GM12891 (cell line): ENCODE measurements around the gene LAPTM5.

Source experiments
- PAX5 ChIP-seq: IDR thresholded peaks from 2 replicates; pipeline ENCODE4 v1.6.1; 2011; ENCODE audit warnings: low read length, moderate library complexity, mild to moderate bottlenecking; ENCODE audit not compliant: insufficient read depth, severe bottlenecking
- POLR2A ChIP-seq: IDR thresholded peaks from 2 replicates; pipeline ENCODE4 v1.6.1; 2011; ENCODE audit warnings: low read depth, low read length, control low read depth
- POLR2AphosphoS5 ChIP-seq: IDR thresholded peaks from 2 replicates; pipeline ENCODE4 v1.6.1; 2011; ENCODE audit warnings: low read depth, low read length, control low read depth
- POU2F2 ChIP-seq: IDR thresholded peaks from 2 replicates; pipeline ENCODE4 v1.6.1; 2011; ENCODE audit warnings: low read depth, mild to moderate bottlenecking, control low read depth, low read length, moderate library complexity
- TAF1 ChIP-seq: IDR thresholded peaks from 2 replicates; pipeline ENCODE4 v1.6.1; 2011; ENCODE audit warnings: low read depth, low read length, control low read depth

DNA sequence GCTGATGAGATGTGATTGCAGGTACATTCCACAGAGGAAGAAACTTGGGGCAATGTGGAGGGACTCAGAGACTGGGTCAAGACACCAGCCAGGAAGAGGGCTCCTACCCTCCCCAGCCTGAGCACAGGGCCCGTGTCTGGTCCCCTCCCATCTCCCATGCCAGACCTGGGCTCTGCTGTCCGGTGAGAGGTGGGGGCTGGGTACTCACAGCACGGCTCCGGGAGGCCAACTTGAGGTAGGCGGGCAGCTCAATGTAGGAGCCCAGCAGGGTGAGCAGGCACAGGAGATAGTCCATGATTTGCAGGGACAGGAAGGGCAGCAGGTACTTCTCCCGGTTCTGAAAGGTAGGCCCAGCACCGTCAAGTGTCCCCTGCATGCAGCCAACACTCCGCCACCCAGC is 18.0 kb downstream of the LAPTM5 start:
- TF ChIP-seq POLR2AphosphoS5 (no peak), POLR2A (no peak), TAF1 (no peak), PAX5 (no peak), POU2F2 (no peak)
